SK-N-SH (cell line): ENCODE measurements around the gene SERPIND1. TPM values are rescaled to one million over a fixed set of nuclear protein-coding genes. Genes with fewer than 3 reads are reported as not detected.

Experiments used
- CTCF ChIA-PET: fragments of 300-600, 350-600 bp; formaldehyde crosslinking; extraction: SDS; loops from one replicate; lab custom pipeline; 2021; lab: Yijun Ruan, JAX
- POLR2A ChIA-PET: fragments of 350-600 bp; sonication (Branson Sonifier 250); formaldehyde crosslinking; extraction: SDS; loops from one replicate; lab custom pipeline; 2020; ENCODE audit warnings: antibody characterized with exemption, inconsistent platforms; lab: Yijun Ruan, JAX
- DNase-seq: peaks from one replicate; pipeline ENCODE4 v3.0.0; 2012
- H2AFZ ChIP-seq: fragments of 200-600 bp; sonication (generic); 2 replicates; pipeline ENCODE4 v1.8.1; 2016; ENCODE audit warnings: antibody characterized with exemption, mild to moderate bottlenecking, low read depth
- H3F3A ChIP-seq: fragments of 200-600 bp; sonication (generic); replicated peaks from 2 replicates; pipeline ENCODE3; 2016; ENCODE audit warnings: antibody characterized with exemption, mild to moderate bottlenecking; ENCODE audit not compliant: insufficient read depth
- H3K27ac ChIP-seq, 2 experiments: fragments of 200-500 bp in 1 of 2; fragments of 200-600 bp in 1 of 2; sonication (Bioruptor generic) in 1 of 2; sonication (generic), shearing (Covaris generic) in 1 of 2; 2 replicates each; pipeline versions ENCODE4 v1.5.1 to v1.6.1; 2014 to 2016; ENCODE audit warnings: low read depth in 2 of 2, inconsistent platforms in 1 of 2, low read length in 1 of 2, mild to moderate bottlenecking in 1 of 2, mixed read lengths in 1 of 2
- H3K27me3 ChIP-seq: fragments of 200-600 bp; sonication (generic), shearing (Covaris generic); 2 replicates; pipeline ENCODE4 v1.6.1; 2016; ENCODE audit warnings: mixed run types; ENCODE audit not compliant: insufficient read depth
- H3K36me3 ChIP-seq, 2 experiments: fragments of 200-500 bp in 1 of 2; fragments of 200-600 bp in 1 of 2; sonication (Bioruptor generic) in 1 of 2; sonication (generic) in 1 of 2; replicated peaks in 1 of 2; 2 replicates each; pipeline versions ENCODE3 to v1.5.1; 2014 to 2016; ENCODE audit warnings: low read length in 1 of 2, mild to moderate bottlenecking in 1 of 2; ENCODE audit not compliant: insufficient read depth in 2 of 2, control insufficient read depth in 1 of 2
- H3K4me1 ChIP-seq, 2 experiments: fragments of 200-500 bp in 1 of 2; fragments of 200-600 bp in 1 of 2; sonication (Bioruptor generic) in 1 of 2; sonication (generic), shearing (Covaris generic) in 1 of 2; 2 replicates each; pipeline versions ENCODE4 v1.5.1 to v1.6.1; 2014 to 2016; ENCODE audit warnings: low read depth in 1 of 2, low read length in 1 of 2, mixed run types in 1 of 2; ENCODE audit not compliant: insufficient read depth in 2 of 2, control insufficient read depth in 1 of 2
- H3K4me2 ChIP-seq: fragments of 200-600 bp; sonication (generic), shearing (Covaris generic); 2 replicates; pipeline ENCODE4 v1.6.1; 2017; ENCODE audit warnings: mixed run types
- H3K4me3 ChIP-seq, 2 experiments: fragments of 200-500 bp in 1 of 2; fragments of 200-600 bp in 1 of 2; sonication (Bioruptor generic) in 1 of 2; sonication (generic), shearing (Covaris generic) in 1 of 2; 2 replicates each; pipeline versions ENCODE4 v1.5.1 to v1.8.1; 2014 to 2016; ENCODE audit warnings: low read depth in 2 of 2, inconsistent platforms in 1 of 2, low read length in 1 of 2, mild to moderate bottlenecking in 1 of 2, mixed read lengths in 1 of 2, moderate library complexity in 1 of 2
- H3K79me2 ChIP-seq: fragments of 200-600 bp; sonication (generic); 2 replicates; pipeline ENCODE4 v1.8.1; 2017; ENCODE audit warnings: mild to moderate bottlenecking; ENCODE audit not compliant: insufficient read depth
- H3K9ac ChIP-seq: fragments of 200-600 bp; sonication (generic); 2 replicates; pipeline ENCODE4 v1.6.1; 2017; ENCODE audit warnings: mixed run types
- H3K9me2 ChIP-seq: fragments of 200-600 bp; sonication (generic); 2 replicates; pipeline ENCODE4 v1.6.1; 2017; ENCODE audit warnings: mixed run types
- H3K9me3 ChIP-seq: fragments of 200-600 bp; sonication (generic); 2 replicates; pipeline ENCODE4 v1.6.1; 2017; ENCODE audit warnings: mixed run types, mild to moderate bottlenecking, moderate library complexity
- H4K20me1 ChIP-seq: fragments of 200-600 bp; sonication (generic); 2 replicates; pipeline ENCODE4 v1.6.1; 2017; ENCODE audit warnings: mild to moderate bottlenecking, mixed run types; ENCODE audit not compliant: insufficient read depth
- GATA2 ChIP-seq: sonication (generic); formaldehyde crosslinking; IDR thresholded peaks from 2 replicates; pipeline ENCODE4 v1.5.0; 2020; ENCODE audit warnings: mild to moderate bottlenecking, missing genetic modification reagents
- MEF2A ChIP-seq: IDR thresholded peaks from 2 replicates; pipeline ENCODE4 v1.4.0; 2012; ENCODE audit warnings: low read depth, borderline replicate concordance
- WGBS: methylation state at CpG from one replicate; pipeline ENCODE4 v1.1.6; 2017; ENCODE audit warnings: low lambda C conversion rate; 5-methylcytosine and 5-hydroxymethylcytosine counted together
- polyA plus RNA-seq, 3 experiments: library from polyadenylated mRNA; depleted of rRNA; stranded (reverse); fragments of >200 nt; gene quantifications; 2 replicates each; pipeline ENCODE4 v1.2.3, GENCODE V29; 2012

SERPIND1 gene
- polyA plus RNA-seq, 1 of the 3 experiments (the other 2 are of a cell fraction): not detected

DNA sequence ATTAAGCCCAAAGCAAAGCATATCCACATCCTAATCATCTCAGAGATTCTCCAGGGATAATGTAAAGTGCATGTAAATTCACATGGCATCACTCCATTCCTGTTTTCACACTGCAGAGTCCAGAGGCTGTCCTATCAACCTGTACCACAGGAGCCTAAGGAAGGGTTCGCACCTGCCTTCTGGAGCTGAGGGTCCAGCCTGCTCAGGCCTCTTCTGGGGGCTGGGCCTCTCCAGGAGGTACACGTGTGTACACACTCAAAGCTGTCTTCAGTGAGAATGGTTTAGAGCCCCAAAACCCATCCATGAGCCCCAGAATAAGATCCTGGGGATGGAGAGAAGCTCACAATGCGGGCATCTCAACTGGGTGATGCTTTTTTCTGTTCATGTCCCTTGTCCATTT lies 60.8 kb downstream of the SERPIND1 start:
- DNase-seq: no peak
- Histone ChIP-seq H4K20me1 (no peaks in the 10 kb centered on the region; the same call in none of the 2 replicates), H3K9ac (no peak overlapping the region), H3K27me3 (no peaks in the 10 kb centered on the region), H3F3A (no peaks in the 10 kb centered on the region), H3K9me2 (no peaks in the 10 kb centered on the region), H3K27ac (peak overlapping the region in 1 of 2 experiments; percentile 56; a peak in 2 of 4 replicates), H3K4me2 (no peak overlapping the region), H2AFZ (no peak overlapping the region), H3K4me1 (peaks cover 0 to 11% of the 10 kb centered on the region in 2 experiments; a peak in 1 of 4 replicates), H3K36me3 (peaks cover 4 to 31% of the 10 kb centered on the region in 2 experiments), H3K9me3 (no peaks in the 10 kb centered on the region), H3K4me3 (no peak overlapping the region), H3K79me2 (peaks cover 4% of the 10 kb centered on the region; the same call in 1 of the 2 replicates)
- CTCF ChIA-PET: interaction anchor here (0.6 to 1.7 kb wide), 4 partner anchors 11 to 212 kb away, joined by 3 to 7 read pairs (median 4); no protein-coding TSS in a partner anchor
- WGBS: 94% methylated on average over 2 of the region's 3 CpGs
- TF ChIP-seq MEF2A: no peak
- 0 out of 2 replicates have a peak, but pooled peaks have one; percentile 0 for TF ChIP-seq GATA2 (CRISPR knock-in tag)
- POLR2A ChIA-PET: interaction anchor here (0.9 kb wide), 1 partner anchor 18 kb away, joined by 3 read pairs; no protein-coding TSS in a partner anchor

Other genes with a start within 250 kb of the SERPIND1 start
- gene PI4KA, start 84.7 kb downstream of the SERPIND1 start, polyA plus RNA-seq (2012; rRNA removed): 26.3 and 30.0 TPM in 2 replicates
- gene SNAP29, start 84.9 kb downstream of the SERPIND1 start, polyA plus RNA-seq (2012; rRNA removed): 35.7 and 37.3 TPM in 2 replicates
- 9.6 and 10.2 TPM in 2 replicates for gene CRKL, start 143.3 kb downstream of the SERPIND1 start, polyA plus RNA-seq (2012; rRNA removed)
- gene AIFM3, start 193.1 kb downstream of the SERPIND1 start, polyA plus RNA-seq (2012; rRNA removed): 1.3 and 1.7 TPM in 2 replicates
- gene LZTR1, start 208.2 kb downstream of the SERPIND1 start, polyA plus RNA-seq (2012; rRNA removed): 37.7 and 41.5 TPM in 2 replicates
- gene THAP7, start 228.0 kb downstream of the SERPIND1 start, polyA plus RNA-seq (2012; rRNA removed): 26.3 and 32.0 TPM in 2 replicates
- 7.1 and 12.9 TPM in 2 replicates for gene P2RX6, start 241.1 kb downstream of the SERPIND1 start, polyA plus RNA-seq (2012; rRNA removed)